ENCODE results near the gene B3GNT2.
"Not testable (repeated sequence)": the region's sequence is repeated elsewhere in the genome, so short reads cannot be mapped to it uniquely, and the experiment has no call there.

B3GNT2 gene

DNA sequence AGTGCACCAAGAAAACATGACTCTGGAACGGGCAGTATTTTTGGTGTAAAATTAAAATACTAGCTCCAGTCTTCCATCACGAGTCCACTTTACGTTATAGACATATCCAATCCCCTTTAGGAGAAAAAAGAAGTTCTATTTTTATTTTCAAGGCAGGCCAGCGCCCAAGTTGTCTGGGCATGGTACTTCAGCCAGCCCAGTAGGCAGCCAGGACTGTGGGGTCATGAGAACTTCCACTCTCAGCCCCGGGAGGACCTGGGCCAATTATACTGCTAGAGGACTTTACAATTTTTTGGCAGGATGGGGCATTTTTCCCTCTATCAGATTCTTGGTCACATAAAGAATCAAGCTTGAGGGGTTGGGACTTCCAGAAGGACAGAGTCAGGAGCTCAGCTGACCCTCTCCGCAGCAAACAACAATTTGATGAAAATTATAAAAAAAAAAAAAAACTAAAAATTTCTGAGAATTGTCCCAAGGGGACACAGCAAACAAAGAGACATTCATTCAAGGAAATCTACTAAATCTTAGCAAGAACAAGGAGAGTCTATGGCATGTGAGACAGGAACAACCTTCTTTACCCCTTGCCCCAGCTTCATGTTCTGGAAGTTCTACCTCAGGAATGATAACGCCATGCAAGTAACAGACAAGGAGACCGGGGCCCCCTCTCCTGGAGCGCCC, 37.3 kb upstream of the B3GNT2 start:
- no peaks in the 10 kb centered on the region for H3K27me3 ChIP-seq (ENCODE audit: insufficient read depth, low read depth)
- no peak overlapping the region for H3K27ac ChIP-seq
- H2AFZ ChIP-seq (ENCODE audit: low read depth): no peak overlapping the region
- H3K9ac ChIP-seq: no peak overlapping the region
- H3K36me3 ChIP-seq (ENCODE audit: insufficient read depth): no peaks in the 10 kb centered on the region
- no peaks in the 10 kb centered on the region for H4K20me1 ChIP-seq (ENCODE audit: insufficient read depth)
- no peaks in the 10 kb centered on the region for H3K79me2 ChIP-seq (ENCODE audit: insufficient read depth, low read depth)
- H3K4me2 ChIP-seq: no peak overlapping the region
- TF ChIP-seq, protein P1, sequence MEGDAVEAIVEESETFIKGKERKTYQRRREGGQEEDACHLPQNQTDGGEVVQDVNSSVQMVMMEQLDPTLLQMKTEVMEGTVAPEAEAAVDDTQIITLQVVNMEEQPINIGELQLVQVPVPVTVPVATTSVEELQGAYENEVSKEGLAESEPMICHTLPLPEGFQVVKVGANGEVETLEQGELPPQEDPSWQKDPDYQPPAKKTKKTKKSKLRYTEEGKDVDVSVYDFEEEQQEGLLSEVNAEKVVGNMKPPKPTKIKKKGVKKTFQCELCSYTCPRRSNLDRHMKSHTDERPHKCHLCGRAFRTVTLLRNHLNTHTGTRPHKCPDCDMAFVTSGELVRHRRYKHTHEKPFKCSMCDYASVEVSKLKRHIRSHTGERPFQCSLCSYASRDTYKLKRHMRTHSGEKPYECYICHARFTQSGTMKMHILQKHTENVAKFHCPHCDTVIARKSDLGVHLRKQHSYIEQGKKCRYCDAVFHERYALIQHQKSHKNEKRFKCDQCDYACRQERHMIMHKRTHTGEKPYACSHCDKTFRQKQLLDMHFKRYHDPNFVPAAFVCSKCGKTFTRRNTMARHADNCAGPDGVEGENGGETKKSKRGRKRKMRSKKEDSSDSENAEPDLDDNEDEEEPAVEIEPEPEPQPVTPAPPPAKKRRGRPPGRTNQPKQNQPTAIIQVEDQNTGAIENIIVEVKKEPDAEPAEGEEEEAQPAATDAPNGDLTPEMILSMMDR (conservative IDR thresholded peaks at IDR 0.05; ENCODE audit: low read depth, low read length): no peak
- no peaks in the 10 kb centered on the region for H3K4me1 ChIP-seq (ENCODE audit: low read depth, poor library complexity, severe bottlenecking)
- H3K4me3 ChIP-seq (IDR thresholded peaks at IDR 0.05; ENCODE audit: insufficient read depth, low read depth, low read length): no peak overlapping the region

- not testable (repeated sequence) for H3K4me1 ChIP-seq (ENCODE audit: low read depth, poor library complexity, severe bottlenecking); H4K20me1 ChIP-seq (ENCODE audit: insufficient read depth)
Observed at GRCh38 chr2:62160691-62161090, 35.2 kb upstream of the B3GNT2 start.

DNA sequence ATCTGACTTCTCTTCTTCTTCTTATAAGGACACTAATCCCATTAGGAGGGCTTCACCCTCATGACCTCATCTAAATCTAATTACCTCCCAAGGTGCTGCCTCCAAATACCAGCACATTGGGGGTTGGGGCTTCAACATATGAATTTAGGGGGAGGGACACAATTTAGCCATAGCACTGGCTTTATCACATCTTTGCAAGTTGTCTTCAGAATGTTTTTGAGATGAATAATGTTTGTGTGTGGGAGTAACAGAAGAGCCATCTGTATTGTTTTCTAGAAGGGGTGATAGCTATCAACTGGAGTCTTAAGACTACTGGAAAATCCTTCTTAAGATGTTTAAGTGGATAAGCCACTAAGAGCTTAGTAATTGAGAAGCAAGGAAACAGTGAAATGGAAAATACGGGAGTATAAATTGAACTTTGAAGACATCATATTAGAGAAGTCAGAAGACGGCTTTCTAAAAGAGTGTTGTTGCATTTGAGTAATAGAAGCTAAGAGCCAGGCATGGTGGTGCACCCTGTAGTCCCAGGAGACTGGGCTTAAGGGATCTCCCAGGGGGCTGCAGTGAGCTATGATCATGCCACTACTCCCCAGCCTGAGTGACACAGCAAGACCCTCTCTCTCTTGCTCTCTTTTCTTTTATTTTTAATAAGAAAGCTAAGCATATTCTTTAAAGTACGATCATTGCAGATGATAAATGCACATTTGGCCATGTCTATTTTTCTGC, 32.6 kb upstream of the B3GNT2 start:
- H4K20me1 ChIP-seq (ENCODE audit: insufficient read depth): no peaks in the 10 kb centered on the region
- H3K9ac ChIP-seq: no peak overlapping the region
- H3K4me2 ChIP-seq: no peak overlapping the region
- no peaks in the 10 kb centered on the region for H3K27me3 ChIP-seq (ENCODE audit: insufficient read depth, low read depth)
- no peak overlapping the region for H2AFZ ChIP-seq (ENCODE audit: low read depth)
- H3K27ac ChIP-seq: no peak overlapping the region
- no peaks in the 10 kb centered on the region for H3K36me3 ChIP-seq (ENCODE audit: insufficient read depth)
- H3K4me3 ChIP-seq (IDR thresholded peaks at IDR 0.05; ENCODE audit: insufficient read depth, low read depth, low read length): no peak overlapping the region
- H3K79me2 ChIP-seq (ENCODE audit: insufficient read depth, low read depth): no peaks in the 10 kb centered on the region
- no peaks in the 10 kb centered on the region for H3K4me1 ChIP-seq (ENCODE audit: low read depth, poor library complexity, severe bottlenecking)
- TF ChIP-seq, protein P1 (conservative IDR thresholded peaks at IDR 0.05; ENCODE audit: low read depth, low read length): no peak

More at GRCh38 chr2:62160691-62161090, 35.2 kb upstream of the B3GNT2 start:
- H3K4me3 ChIP-seq (IDR thresholded peaks at IDR 0.05; ENCODE audit: insufficient read depth, low read depth, low read length); H3K4me2 ChIP-seq; H3K27me3 ChIP-seq (ENCODE audit: insufficient read depth, low read depth); H3K9ac ChIP-seq; H3K27ac ChIP-seq; H2AFZ ChIP-seq (ENCODE audit: low read depth); H3K79me2 ChIP-seq (ENCODE audit: insufficient read depth, low read depth); H3K36me3 ChIP-seq (ENCODE audit: insufficient read depth): not testable (repeated sequence)

- H3K4me3 ChIP-seq (IDR thresholded peaks at IDR 0.05; ENCODE audit: insufficient read depth, low read depth, low read length): no peak overlapping the region
- H4K20me1 ChIP-seq (ENCODE audit: insufficient read depth): no peaks in the 10 kb centered on the region
- H3K4me2 ChIP-seq: no peak overlapping the region
- H3K79me2 ChIP-seq (ENCODE audit: insufficient read depth, low read depth): no peaks in the 10 kb centered on the region
- TF ChIP-seq, protein P1 (conservative IDR thresholded peaks at IDR 0.05; ENCODE audit: low read depth, low read length): no peak
- H3K36me3 ChIP-seq (ENCODE audit: insufficient read depth): no peaks in the 10 kb centered on the region
- H3K9ac ChIP-seq: no peak overlapping the region
- no peaks in the 10 kb centered on the region for H3K27me3 ChIP-seq (ENCODE audit: insufficient read depth, low read depth)
- H3K4me1 ChIP-seq (ENCODE audit: low read depth, poor library complexity, severe bottlenecking): no peaks in the 10 kb centered on the region
- no peak overlapping the region for H3K27ac ChIP-seq
- no peak overlapping the region for H2AFZ ChIP-seq (ENCODE audit: low read depth)
Observed at GRCh38 chr2:62163834-62164233, 32.1 kb upstream of the B3GNT2 start.

DNA sequence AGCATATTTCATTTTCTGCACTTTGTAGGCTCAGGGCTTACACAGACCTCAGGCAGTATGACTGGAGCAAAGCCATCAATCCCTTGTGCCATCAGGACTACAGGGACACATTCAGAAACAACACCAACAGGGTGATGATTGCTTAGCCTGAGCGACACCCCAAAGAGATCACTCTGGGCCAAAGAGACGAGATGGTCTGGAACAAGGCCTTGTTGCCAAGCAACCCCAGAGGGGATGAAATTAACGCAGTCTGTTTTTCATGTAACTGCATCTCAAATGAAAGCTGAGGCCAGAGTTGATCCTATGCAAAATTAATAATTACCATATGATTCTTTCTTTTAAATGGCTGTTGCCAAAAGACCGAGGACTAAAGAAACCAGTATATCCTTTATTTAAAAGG, 20.2 kb upstream of the B3GNT2 start:
- Histone ChIP-seq H3K36me3 (ENCODE audit: insufficient read depth) (no peaks in the 10 kb centered on the region), H3K27ac (no peak overlapping the region), H3K9ac (no peak overlapping the region), H3K27me3 (ENCODE audit: insufficient read depth, low read depth) (no peaks in the 10 kb centered on the region), H3K4me1 (ENCODE audit: low read depth, poor library complexity, severe bottlenecking) (no peaks in the 10 kb centered on the region), H3K4me2 (no peak overlapping the region), H3K4me3 (IDR thresholded peaks at IDR 0.05; ENCODE audit: insufficient read depth, low read depth, low read length) (no peak overlapping the region), H2AFZ (ENCODE audit: low read depth) (no peak overlapping the region), H3K79me2 (ENCODE audit: insufficient read depth, low read depth) (no peaks in the 10 kb centered on the region), H4K20me1 (ENCODE audit: insufficient read depth) (no peaks in the 10 kb centered on the region)
- TF ChIP-seq, protein P1 (conservative IDR thresholded peaks at IDR 0.05; ENCODE audit: low read depth, low read length): no peak

All from KMS-11 (cell line).